ENCODE results near the gene ADAMTS1. TPM values are rescaled to one million over a fixed set of nuclear protein-coding genes. Genes with fewer than 3 reads are reported as not detected.
"Not testable (repeated sequence)": the region's sequence is repeated elsewhere in the genome, so short reads cannot be mapped to it uniquely, and the experiment has no call there.

The ADAMTS1 gene
- total and polyA plus RNA-seq, 2 of the 4 experiments (the other 2 are of a cell fraction) = 116 to 317 TPM

GRCh38 chr21:26856871-26857350, 11.7 kb upstream of the ADAMTS1 start:
- dilution Hi-C loops (cut with HindIII; ENCODE audit: low sequenced_read_pairs, unreplicated experiment); H2BK120ac ChIP-seq (ENCODE audit: low read depth, low read length): not testable (repeated sequence)

GRCh38 chr21:26854695-26855094, 9.5 kb upstream of the ADAMTS1 start:
- H3K4ac ChIP-seq (ENCODE audit: low read depth, low read length); H2BK120ac ChIP-seq (ENCODE audit: low read depth, low read length); intact Hi-C loops (cut with micrococcal nuclease); H3K27me3 ChIP-seq (ENCODE audit: control insufficient read depth, insufficient read depth, low read length); H3K79me1 ChIP-seq (ENCODE audit: low read depth in 1 of 2, low read length in 2 of 2); H2BK5ac ChIP-seq (ENCODE audit: low read depth, low read length, poor library complexity, severe bottlenecking); dilution Hi-C loops (cut with HindIII; ENCODE audit: low sequenced_read_pairs, unreplicated experiment); H3K18ac ChIP-seq (ENCODE audit: low read depth, low read length); ATAC-seq (ENCODE audit: low read depth); H3K9ac ChIP-seq (ENCODE audit: low read depth, low read length); H2AK9ac ChIP-seq (replicated peaks; ENCODE audit: low read depth, low read length, poor library complexity); H3K4me1 ChIP-seq (ENCODE audit: control insufficient read depth, insufficient read depth, low read length); H3K9me3 ChIP-seq (ENCODE audit: control insufficient read depth, insufficient read depth, low read length); H3K4me3 ChIP-seq (ENCODE audit: insufficient read depth, low read depth, low read length); H4K91ac ChIP-seq (ENCODE audit: insufficient read depth, low read depth, low read length); H3K27ac ChIP-seq (ENCODE audit: insufficient read depth, low read length); H3K23ac ChIP-seq (ENCODE audit: low read depth, low read length); CTCF ChIA-PET; H4K20me1 ChIP-seq (ENCODE audit: insufficient read depth, low read length); H3K14ac ChIP-seq (replicated peaks; ENCODE audit: low read depth, low read length); H3K36me3 ChIP-seq (ENCODE audit: control insufficient read depth, insufficient read depth, low read length); H2AFZ ChIP-seq (replicated peaks; ENCODE audit: low read length, poor library complexity); H3K4me2 ChIP-seq (ENCODE audit: low read depth, low read length); H2BK15ac ChIP-seq (ENCODE audit: low read depth, low read length); H4K8ac ChIP-seq (ENCODE audit: low read depth in 2 of 2, low read length in 2 of 2); H4K5ac ChIP-seq (ENCODE audit: low read depth, low read length); DNase-seq; BruUV-seq (replicated peaks); POLR2A ChIA-PET (ENCODE audit: unreplicated experiment); H2BK20ac ChIP-seq (ENCODE audit: low read depth, low read length); H3K9me1 ChIP-seq (ENCODE audit: insufficient read depth, low read length); H3K56ac ChIP-seq (ENCODE audit: extremely low read depth, insufficient read depth, low read length): not testable (repeated sequence)
- in situ Hi-C loops (cut with MboI; ENCODE audit: low sequenced_read_pairs) = loop anchor here (5.0 kb wide), 2 partner anchors 848 to 1483 kb away; no protein-coding TSS in a partner anchor
- H2AK5ac ChIP-seq (ENCODE audit: low read depth, low read length) = 0 out of 2 replicates have a peak overlapping the region, but pooled peaks have one; percentile 24
- WGBS, 2 experiments (ENCODE audit: extremely low coverage in 2 of 2, insufficient read length in 1 of 2) = 100% methylated on average over 6 of the region's 14 CpGs; no CpG with 5 or more reads in 1 of the 2 experiments

More at GRCh38 chr21:26856871-26857350, 11.7 kb upstream of the ADAMTS1 start:
- H4K20me1 ChIP-seq (ENCODE audit: insufficient read depth, low read length); H3K4ac ChIP-seq (ENCODE audit: low read depth, low read length); CTCF ChIA-PET; H3K23ac ChIP-seq (ENCODE audit: low read depth, low read length); H2AK9ac ChIP-seq (replicated peaks; ENCODE audit: low read depth, low read length, poor library complexity); intact Hi-C loops (cut with micrococcal nuclease); H4K91ac ChIP-seq (ENCODE audit: insufficient read depth, low read depth, low read length); H2BK5ac ChIP-seq (ENCODE audit: low read depth, low read length, poor library complexity, severe bottlenecking); H3K9me3 ChIP-seq (ENCODE audit: control insufficient read depth, insufficient read depth, low read length); H3K79me1 ChIP-seq (ENCODE audit: low read depth in 1 of 2, low read length in 2 of 2); H3K36me3 ChIP-seq (ENCODE audit: control insufficient read depth, insufficient read depth, low read length); H3K4me3 ChIP-seq (ENCODE audit: insufficient read depth, low read depth, low read length); H3K4me1 ChIP-seq (ENCODE audit: control insufficient read depth, insufficient read depth, low read length); H3K18ac ChIP-seq (ENCODE audit: low read depth, low read length); ATAC-seq (ENCODE audit: low read depth); H4K5ac ChIP-seq (ENCODE audit: low read depth, low read length); in situ Hi-C loops (cut with MboI; ENCODE audit: low sequenced_read_pairs); BruUV-seq (replicated peaks); H3K27me3 ChIP-seq (ENCODE audit: control insufficient read depth, insufficient read depth, low read length); H2AK5ac ChIP-seq (ENCODE audit: low read depth, low read length); H3K27ac ChIP-seq (ENCODE audit: insufficient read depth, low read length); POLR2A ChIA-PET (ENCODE audit: unreplicated experiment); H2BK20ac ChIP-seq (ENCODE audit: low read depth, low read length); H3K9me1 ChIP-seq (ENCODE audit: insufficient read depth, low read length); H3K4me2 ChIP-seq (ENCODE audit: low read depth, low read length); DNase-seq; H2AFZ ChIP-seq (replicated peaks; ENCODE audit: low read length, poor library complexity); H3K14ac ChIP-seq (replicated peaks; ENCODE audit: low read depth, low read length); H3K56ac ChIP-seq (ENCODE audit: extremely low read depth, insufficient read depth, low read length); H2BK15ac ChIP-seq (ENCODE audit: low read depth, low read length); H3K9ac ChIP-seq (ENCODE audit: low read depth, low read length); H4K8ac ChIP-seq (ENCODE audit: low read depth in 2 of 2, low read length in 2 of 2): not testable (repeated sequence)
- WGBS, 2 experiments (ENCODE audit: extremely low coverage in 2 of 2, insufficient read length in 1 of 2) = 95% methylated on average over 2 of the region's 7 CpGs; no CpG with 5 or more reads in 1 of the 2 experiments
